SJCRH30 (cell line): ENCODE data around the gene PLA2G2C. TPM values are rescaled to one million over a fixed set of nuclear protein-coding genes. Genes with fewer than 3 reads are reported as not detected.
A peak's percentile ranks its signal among the peaks of the same experiment; 100 is the strongest.

Experiments
- DNase-seq, 2 experiments: peaks; one replicate each; pipeline ENCODE4 v3.0.0-alpha.2; 2015 to 2020
- H3K27ac ChIP-seq: fragments of 250-450 bp; sonication (Bioruptor Pico); 2 replicates; pipeline ENCODE4 v1.5.1; 2020; ENCODE audit warnings: mild to moderate bottlenecking, moderate library complexity
- H3K27me3 ChIP-seq: fragments of 250-450 bp; sonication (Bioruptor Pico); 2 replicates; pipeline ENCODE4 v1.5.1; 2020; ENCODE audit warnings: mild to moderate bottlenecking, moderate library complexity
- H3K36me3 ChIP-seq: fragments of 250-450 bp; sonication (Bioruptor Pico); 2 replicates; pipeline ENCODE4 v1.5.1; 2020; ENCODE audit warnings: mild to moderate bottlenecking, moderate library complexity
- H3K4me1 ChIP-seq: fragments of 250-450 bp; sonication (Bioruptor Pico); 2 replicates; pipeline ENCODE4 v1.5.1; 2020; ENCODE audit warnings: mild to moderate bottlenecking, moderate library complexity
- H3K4me3 ChIP-seq: fragments of 250-450 bp; sonication (Bioruptor Pico); 2 replicates; pipeline ENCODE4 v1.5.1; 2020; ENCODE audit warnings: mild to moderate bottlenecking, moderate library complexity
- H3K9me3 ChIP-seq: fragments of 250-450 bp; sonication (Bioruptor Pico); replicated peaks from 2 replicates; pipeline ENCODE4 v1.5.1; 2020; ENCODE audit warnings: mild to moderate bottlenecking, moderate library complexity
- total RNA-seq: library from RNA; depleted of rRNA; stranded (reverse); fragments of >200 nt; shearing (Covaris generic); gene quantifications from 2 replicates; pipeline ENCODE4 v1.2.3, GENCODE V29; 2014; rRNA removed

The PLA2G2C gene
- total RNA-seq, 1 experiment from 2014 or later = not detected

DNA sequence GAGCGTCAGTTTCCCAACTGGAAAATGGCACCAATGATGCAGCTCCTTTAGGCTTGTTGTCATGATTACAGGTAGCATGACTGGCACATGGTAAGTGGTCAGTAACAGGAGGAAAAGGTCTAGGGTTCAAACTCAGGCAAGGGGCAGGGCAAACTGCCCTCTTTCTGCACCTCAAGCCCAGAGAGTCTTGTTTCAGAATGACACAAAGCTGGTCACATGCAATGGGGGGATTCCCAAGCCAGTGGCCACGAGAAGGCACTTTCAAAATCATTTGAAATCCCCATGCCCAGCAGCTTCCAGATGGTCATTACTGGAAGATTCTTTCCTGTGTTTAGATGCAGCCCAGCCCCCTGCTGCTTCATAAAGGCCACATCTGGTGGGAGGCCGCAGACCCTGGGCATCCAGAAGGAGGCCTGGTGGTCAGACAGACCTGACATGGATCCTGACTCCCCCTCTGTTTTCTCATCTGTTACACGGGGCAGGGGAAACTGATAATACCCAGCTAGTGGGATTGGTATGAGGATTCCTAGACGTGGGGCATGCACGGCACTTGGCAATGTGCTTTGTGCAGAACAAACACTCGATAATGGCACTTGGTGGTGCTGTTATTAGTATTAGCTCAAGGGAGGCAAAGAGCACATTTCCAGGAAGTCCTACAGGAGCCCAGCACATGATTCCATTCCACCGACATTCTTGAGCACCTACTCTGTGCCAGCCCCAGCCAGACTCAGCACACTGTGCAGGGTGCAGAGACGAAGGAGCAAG lies 60.1 kb downstream of the PLA2G2C start:
- H3K9me3 ChIP-seq = 0 out of 2 replicates have a peak, but pooled peaks cover 2% of the 10 kb centered on the region
- H3K4me1 ChIP-seq = no peaks in the 10 kb centered on the region; the same call in 1 of the 2 replicates
- no peak overlapping the region for H3K4me3 ChIP-seq
- no peaks in the 10 kb centered on the region for H3K36me3 ChIP-seq
- DNase-seq = no peak
- peaks cover 1% of the 10 kb centered on the region; the same call in 1 of the 2 replicates for H3K27me3 ChIP-seq
- H3K27ac ChIP-seq = no peak overlapping the region

GRCh38 chr1:20125100-20125499 lies 61.2 kb downstream of the PLA2G2C start:
- Histone ChIP-seq H3K9me3 (0 out of 2 replicates have a peak, but pooled peaks cover 2% of the 10 kb centered on the region), H3K36me3 (no peaks in the 10 kb centered on the region), H3K27ac (no peak overlapping the region), H3K27me3 (peaks cover 4% of the 10 kb centered on the region; the same call in 1 of the 2 replicates), H3K4me1 (no peaks in the 10 kb centered on the region; the same call in 1 of the 2 replicates), H3K4me3 (no peak overlapping the region)
- no peak for DNase-seq

- DNase-seq = peak; percentile 45 to 61
- no peak overlapping the region for H3K27ac ChIP-seq
- H3K4me3 ChIP-seq = no peak overlapping the region
- H3K9me3 ChIP-seq = 0 out of 2 replicates have a peak, but pooled peaks cover 2% of the 10 kb centered on the region
- peaks cover 4% of the 10 kb centered on the region; the same call in 1 of the 2 replicates for H3K27me3 ChIP-seq
- no peaks in the 10 kb centered on the region; the same call in 1 of the 2 replicates for H3K4me1 ChIP-seq
- no peaks in the 10 kb centered on the region for H3K36me3 ChIP-seq
Observed at GRCh38 chr1:20124456-20125057, 61.8 kb downstream of the PLA2G2C start.

GRCh38 chr1:20123722-20124455 lies 62.4 kb downstream of the PLA2G2C start:
- Histone ChIP-seq H3K4me1 (no peaks in the 10 kb centered on the region; the same call in 1 of the 2 replicates), H3K9me3 (0 out of 2 replicates have a peak, but pooled peaks cover 2% of the 10 kb centered on the region), H3K27me3 (peaks cover 4% of the 10 kb centered on the region; the same call in 1 of the 2 replicates), H3K27ac (no peak overlapping the region), H3K36me3 (no peaks in the 10 kb centered on the region), H3K4me3 (no peak overlapping the region)
- DNase-seq = no peak

GRCh38 chr1:20120796-20121195 lies 65.5 kb downstream of the PLA2G2C start:
- no peaks in the 10 kb centered on the region; the same call in 1 of the 2 replicates for H3K4me1 ChIP-seq
- DNase-seq = no peak
- no peak overlapping the region for H3K27ac ChIP-seq
- no peaks in the 10 kb centered on the region for H3K9me3 ChIP-seq
- no peaks in the 10 kb centered on the region for H3K36me3 ChIP-seq
- H3K27me3 ChIP-seq = peaks cover 4% of the 10 kb centered on the region; the same call in 1 of the 2 replicates
- H3K4me3 ChIP-seq = no peak overlapping the region

DNA sequence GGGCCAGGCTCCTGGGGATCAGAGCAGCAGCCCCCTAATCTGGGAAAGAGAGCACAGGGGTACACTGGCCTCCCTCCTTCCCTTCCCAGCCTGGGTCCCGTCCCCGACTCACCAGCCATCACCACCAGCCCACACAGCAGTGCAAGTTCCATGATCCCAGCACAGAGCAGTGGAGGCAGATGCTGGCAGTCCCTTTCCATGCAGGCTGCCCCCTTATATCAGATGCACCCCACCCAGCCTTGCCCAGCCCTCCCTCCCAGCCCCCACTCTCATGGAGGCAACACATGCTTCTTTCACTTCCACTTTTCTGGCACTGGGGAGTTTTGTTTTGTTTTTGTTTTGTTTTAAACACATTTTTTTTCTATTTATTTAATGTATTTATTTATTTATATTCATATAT lies 67.0 kb downstream of the PLA2G2C start, which contains the start of gene PLA2G2D:
Gene PLA2G2D (minus strand): TSS at position 190 of the 400 bp plus-strand sequence. CDS start 38 bp downstream, at position 152.
- H3K9me3 ChIP-seq = no peaks in the 10 kb centered on the region
- no peak within 1 kb of the TSS for H3K4me3 ChIP-seq
- no peak within 1 kb of the TSS for H3K27ac ChIP-seq
- no peaks in the 10 kb centered on the region for H3K36me3 ChIP-seq
- H3K27me3 ChIP-seq = peaks cover 4% of the 10 kb centered on the region; the same call in 1 of the 2 replicates
- DNase-seq = no peak
- H3K4me1 ChIP-seq = no peaks in the 10 kb centered on the region

GRCh38 chr1:20117236-20117635 lies 69.1 kb downstream of the PLA2G2C start:
- Histone ChIP-seq H3K36me3 (no peaks in the 10 kb centered on the region), H3K4me3 (no peak overlapping the region), H3K9me3 (no peaks in the 10 kb centered on the region), H3K4me1 (no peaks in the 10 kb centered on the region), H3K27me3 (peaks cover 4% of the 10 kb centered on the region; the same call in 1 of the 2 replicates), H3K27ac (no peak overlapping the region)
- no peak for DNase-seq

DNA sequence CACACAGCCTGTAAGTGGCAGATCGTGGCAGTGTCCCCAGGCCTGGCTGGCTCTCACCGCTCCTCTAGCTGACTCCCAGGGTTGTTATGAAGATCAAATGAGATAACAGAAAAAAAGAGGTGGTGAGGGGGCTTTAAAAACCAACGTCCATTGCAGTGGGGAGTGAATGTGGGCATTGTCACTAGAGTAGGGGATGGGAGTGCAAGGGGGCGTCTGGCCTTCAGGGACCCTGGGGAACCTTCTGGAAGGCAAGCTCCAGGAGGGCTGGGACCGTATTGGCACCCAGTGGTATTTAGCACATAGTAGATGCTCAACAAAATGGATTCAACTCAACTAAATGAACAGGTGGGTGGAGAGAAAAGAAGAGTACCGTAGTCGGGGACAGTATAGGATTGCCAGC lies 70.4 kb downstream of the PLA2G2C start:
- Histone ChIP-seq H3K4me3 (no peak overlapping the region), H3K9me3 (no peaks in the 10 kb centered on the region), H3K27ac (no peak overlapping the region), H3K27me3 (no peaks in the 10 kb centered on the region; the same call in 1 of the 2 replicates), H3K4me1 (no peaks in the 10 kb centered on the region), H3K36me3 (no peaks in the 10 kb centered on the region)
- DNase-seq = no peak

DNA sequence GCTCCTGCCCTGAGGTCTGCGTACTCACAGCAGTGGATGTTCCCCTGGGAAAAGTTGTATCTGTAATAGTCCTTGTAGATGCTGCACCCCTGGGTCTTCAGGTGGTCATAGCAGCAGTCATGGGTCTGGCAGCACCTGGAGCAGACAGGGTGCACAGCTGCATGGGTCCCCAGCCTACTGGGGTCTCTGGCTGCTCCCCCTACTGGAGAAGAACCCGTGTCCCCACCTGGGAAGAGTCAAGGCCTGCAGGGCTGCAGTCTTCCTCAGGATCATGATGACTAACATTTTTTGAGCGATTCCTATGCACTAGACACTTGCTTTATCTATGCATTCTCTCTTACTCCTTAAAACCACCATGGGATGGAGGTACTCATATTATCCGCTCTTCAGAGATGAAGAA lies 70.8 kb downstream of the PLA2G2C start:
- H3K27ac ChIP-seq = no peak overlapping the region
- H3K36me3 ChIP-seq = no peaks in the 10 kb centered on the region
- no peaks in the 10 kb centered on the region for H3K27me3 ChIP-seq
- H3K9me3 ChIP-seq = no peaks in the 10 kb centered on the region
- H3K4me1 ChIP-seq = no peaks in the 10 kb centered on the region
- no peak overlapping the region for H3K4me3 ChIP-seq
- DNase-seq = no peak

DNA sequence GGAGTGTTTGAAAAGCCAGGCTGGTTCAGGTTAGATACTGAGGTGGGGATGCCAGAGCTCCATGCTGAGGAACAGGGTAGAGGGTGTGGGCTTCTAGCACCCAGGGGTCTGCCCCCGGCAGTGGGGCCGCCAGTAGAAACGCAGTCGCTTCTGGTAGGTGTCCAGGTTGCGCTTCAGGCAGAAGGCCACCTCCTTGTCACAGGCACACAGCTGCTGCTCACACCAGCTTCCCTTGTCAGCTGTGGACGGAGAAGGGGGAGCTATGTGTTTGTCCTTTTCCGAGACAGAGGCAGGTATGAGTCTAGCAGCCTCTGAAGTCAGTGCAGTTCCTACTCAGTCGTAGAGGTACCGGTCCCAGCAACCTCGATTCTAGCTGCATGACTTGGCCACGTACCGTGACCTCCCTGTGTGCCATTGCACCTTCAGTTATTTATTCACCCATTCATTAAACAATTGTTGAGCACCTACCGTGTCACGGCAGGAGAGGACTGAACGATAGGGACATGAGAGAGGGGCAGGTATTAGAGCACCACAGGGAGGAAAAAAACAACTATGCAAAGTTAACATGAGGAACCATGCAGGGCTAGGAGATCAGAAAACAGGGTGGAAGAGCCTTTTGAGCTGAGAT lies 72.2 kb downstream of the PLA2G2C start:
- no peak for DNase-seq
- Histone ChIP-seq H3K4me3 (no peak overlapping the region), H3K9me3 (no peaks in the 10 kb centered on the region), H3K27ac (no peak overlapping the region), H3K27me3 (no peaks in the 10 kb centered on the region), H3K36me3 (no peaks in the 10 kb centered on the region), H3K4me1 (no peaks in the 10 kb centered on the region)

Other genes starting within 250 kb of the PLA2G2C start
- gene PLA2G2A, start 206.9 kb downstream of the PLA2G2C start, total RNA-seq = not detected in 2 replicates
- gene PLA2G5, start 116.3 kb downstream of the PLA2G2C start, total RNA-seq = 0.46 and 0.51 TPM in 2 replicates
- not detected in 2 replicates for gene PLA2G2D, start 67.0 kb downstream of the PLA2G2C start, total RNA-seq
- not detected in 2 replicates for gene PLA2G2F, start 47.2 kb downstream of the PLA2G2C start, total RNA-seq
- not detected in 2 replicates for gene UBXN10, start 422 bp downstream of the PLA2G2C start, total RNA-seq
- gene VWA5B1, start 104.4 kb upstream of the PLA2G2C start, total RNA-seq = not detected in 2 replicates